Measurements from ENCODE around the gene UBXN11. TPM values are rescaled to one million over a fixed set of nuclear protein-coding genes. Genes with fewer than 3 reads are reported as not detected.

Gene UBXN11
- total RNA-seq, 2 donors from 2014 or later = 8.7 to 25.7 TPM

DNA sequence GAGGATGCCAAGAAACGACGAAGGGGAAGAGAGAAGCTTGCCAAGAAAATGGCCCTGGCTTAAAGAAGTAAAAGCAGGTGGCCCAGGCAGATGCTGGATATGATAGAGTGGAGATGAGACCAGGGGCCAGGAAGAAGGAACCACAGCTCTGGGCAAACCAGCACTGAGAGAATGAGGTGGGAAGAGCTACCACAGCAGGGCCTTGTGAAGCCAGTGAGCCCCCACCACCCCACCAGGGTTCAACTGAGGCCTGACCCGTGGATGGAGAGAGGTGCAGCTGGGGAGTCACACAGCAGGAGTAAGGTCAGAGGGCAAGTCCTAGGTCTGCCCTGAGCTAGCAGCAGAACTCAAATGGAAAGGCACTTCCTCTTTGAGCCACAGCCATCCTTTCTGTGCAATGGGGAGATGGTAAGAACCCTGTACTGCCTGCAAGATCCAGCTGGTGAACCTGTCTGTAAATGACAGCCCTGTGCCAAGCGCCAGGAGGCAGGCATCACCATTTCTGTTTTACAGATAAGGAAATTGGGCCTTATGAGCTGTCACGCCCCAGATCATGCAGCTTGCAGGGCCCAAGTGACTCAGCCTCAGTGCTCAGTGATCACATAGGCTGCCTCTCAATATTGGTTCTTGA lies 18.0 kb downstream of the UBXN11 start:
- H3K36me3 ChIP-seq = no peaks in the 10 kb centered on the region
- H3K4me1 ChIP-seq = peaks cover 11% of the 10 kb centered on the region
- intact Hi-C loops (cut with DNase I) = no loop called here
- no peaks in the 10 kb centered on the region for H3K27me3 ChIP-seq
- DNase-seq = peak; percentile 51
- no peaks in the 10 kb centered on the region for H3K9me3 ChIP-seq
- peak overlapping the region; percentile 67 for H3K27ac ChIP-seq
- H3K9ac ChIP-seq (ENCODE audit: low read depth in 2 of 2, low read length in 2 of 2) = peak overlapping the region in 1 of 2 donors; percentile 46
- TF ChIP-seq, protein P1, sequence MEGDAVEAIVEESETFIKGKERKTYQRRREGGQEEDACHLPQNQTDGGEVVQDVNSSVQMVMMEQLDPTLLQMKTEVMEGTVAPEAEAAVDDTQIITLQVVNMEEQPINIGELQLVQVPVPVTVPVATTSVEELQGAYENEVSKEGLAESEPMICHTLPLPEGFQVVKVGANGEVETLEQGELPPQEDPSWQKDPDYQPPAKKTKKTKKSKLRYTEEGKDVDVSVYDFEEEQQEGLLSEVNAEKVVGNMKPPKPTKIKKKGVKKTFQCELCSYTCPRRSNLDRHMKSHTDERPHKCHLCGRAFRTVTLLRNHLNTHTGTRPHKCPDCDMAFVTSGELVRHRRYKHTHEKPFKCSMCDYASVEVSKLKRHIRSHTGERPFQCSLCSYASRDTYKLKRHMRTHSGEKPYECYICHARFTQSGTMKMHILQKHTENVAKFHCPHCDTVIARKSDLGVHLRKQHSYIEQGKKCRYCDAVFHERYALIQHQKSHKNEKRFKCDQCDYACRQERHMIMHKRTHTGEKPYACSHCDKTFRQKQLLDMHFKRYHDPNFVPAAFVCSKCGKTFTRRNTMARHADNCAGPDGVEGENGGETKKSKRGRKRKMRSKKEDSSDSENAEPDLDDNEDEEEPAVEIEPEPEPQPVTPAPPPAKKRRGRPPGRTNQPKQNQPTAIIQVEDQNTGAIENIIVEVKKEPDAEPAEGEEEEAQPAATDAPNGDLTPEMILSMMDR (IDR thresholded peaks at IDR 0.05) = no peak
- H3K4me3 ChIP-seq = no peak overlapping the region

DNA sequence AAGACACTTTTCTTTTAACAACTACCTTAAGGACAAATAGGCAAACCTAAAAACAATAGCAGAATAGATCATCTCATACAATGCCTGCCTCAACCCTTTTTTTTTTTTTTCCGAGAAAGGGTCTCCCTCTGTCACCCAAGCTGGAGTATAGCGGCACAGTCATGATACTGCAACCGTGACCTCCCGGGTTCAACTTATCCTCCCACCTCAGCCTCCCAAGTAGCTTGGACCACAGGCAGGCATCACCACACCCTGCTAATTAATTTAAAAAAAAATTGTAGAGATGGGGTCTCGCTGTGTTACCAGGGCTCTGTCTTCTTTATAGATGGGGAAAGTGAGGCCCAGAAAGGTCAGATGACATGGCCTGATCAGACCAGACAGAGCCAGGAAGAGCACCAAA lies 18.6 kb downstream of the UBXN11 start:
- intact Hi-C loops (cut with DNase I) = no loop called here
- no peaks in the 10 kb centered on the region for H3K27me3 ChIP-seq
- TF ChIP-seq, protein P1 (IDR thresholded peaks at IDR 0.05) = no peak
- no peaks in the 10 kb centered on the region for H3K9me3 ChIP-seq
- no peak overlapping the region for H3K9ac ChIP-seq (ENCODE audit: low read depth in 2 of 2, low read length in 2 of 2)
- H3K27ac ChIP-seq = peak overlapping the region; percentile 67
- H3K36me3 ChIP-seq = no peaks in the 10 kb centered on the region
- peaks cover 11% of the 10 kb centered on the region for H3K4me1 ChIP-seq
- no peak overlapping the region for H3K4me3 ChIP-seq
- DNase-seq = no peak

DNA sequence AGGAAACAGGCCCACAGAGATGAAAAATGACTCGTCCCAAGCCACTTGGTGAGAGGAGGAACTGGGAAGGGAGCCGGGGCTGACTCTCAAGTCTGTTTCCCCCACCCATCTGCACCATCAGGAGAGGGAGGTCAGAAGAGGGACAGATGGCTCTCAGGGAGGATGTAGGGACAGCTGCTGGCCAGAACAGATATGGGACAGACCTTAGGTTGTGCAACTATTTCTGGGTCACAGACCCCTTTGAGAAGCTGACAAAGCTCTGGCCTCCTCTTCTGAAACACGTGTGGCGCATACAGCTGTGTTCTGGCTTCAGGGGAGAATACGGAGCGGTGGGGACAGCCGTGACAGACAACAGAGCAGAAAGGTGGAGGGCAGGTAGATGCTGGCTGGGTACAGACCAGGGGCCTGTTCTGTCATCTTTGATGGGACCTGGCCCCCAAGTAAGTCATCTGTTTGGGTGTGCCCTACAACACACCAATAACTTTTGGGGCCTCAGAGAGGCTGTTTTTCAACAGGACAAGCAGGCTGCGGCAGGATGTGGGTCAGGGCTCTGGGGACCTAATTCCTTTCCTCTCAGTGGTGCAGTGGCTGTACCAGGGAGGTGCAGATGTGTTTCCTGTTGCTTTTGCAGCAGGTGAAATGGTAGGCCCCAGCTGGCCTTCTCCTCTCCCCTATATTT lies 19.3 kb downstream of the UBXN11 start:
- H3K9me3 ChIP-seq = no peaks in the 10 kb centered on the region
- intact Hi-C loops (cut with DNase I) = no loop called here
- no peaks in the 10 kb centered on the region for H3K36me3 ChIP-seq
- H3K4me3 ChIP-seq = no peak overlapping the region
- peaks cover 11% of the 10 kb centered on the region for H3K4me1 ChIP-seq
- no peaks in the 10 kb centered on the region for H3K27me3 ChIP-seq
- H3K9ac ChIP-seq (ENCODE audit: low read depth in 2 of 2, low read length in 2 of 2) = no peak overlapping the region
- peak overlapping the region; percentile 67 for H3K27ac ChIP-seq
- DNase-seq = peak; percentile 53
- TF ChIP-seq, protein P1 (IDR thresholded peaks at IDR 0.05) = no peak

DNA sequence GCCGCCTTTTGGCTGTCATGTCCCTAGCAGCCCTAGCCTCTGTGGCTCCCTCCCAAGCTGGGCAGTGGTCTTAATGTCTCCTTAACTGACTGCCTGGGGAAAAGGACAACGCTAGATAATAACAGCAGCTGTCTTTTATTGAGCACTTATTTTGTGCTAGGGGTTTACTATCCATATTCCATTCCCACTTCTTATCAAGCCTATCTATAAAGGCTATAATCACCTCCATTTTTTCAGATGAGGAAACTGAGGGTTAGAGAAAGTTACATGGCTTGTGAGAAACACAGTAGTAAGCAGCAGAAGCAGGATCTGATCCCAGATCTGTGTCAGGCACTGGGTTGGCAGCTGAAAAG lies 20.4 kb downstream of the UBXN11 start:
- H3K36me3 ChIP-seq = peaks cover 7% of the 10 kb centered on the region
- no peaks in the 10 kb centered on the region for H3K9me3 ChIP-seq
- DNase-seq = no peak
- TF ChIP-seq, protein P1 (IDR thresholded peaks at IDR 0.05) = no peak
- H3K4me3 ChIP-seq = no peak overlapping the region
- no peaks in the 10 kb centered on the region for H3K27me3 ChIP-seq
- no peak overlapping the region for H3K9ac ChIP-seq (ENCODE audit: low read depth in 2 of 2, low read length in 2 of 2)
- H3K27ac ChIP-seq = peak overlapping the region; percentile 67
- intact Hi-C loops (cut with DNase I) = no loop called here
- peaks cover 22% of the 10 kb centered on the region for H3K4me1 ChIP-seq

DNA sequence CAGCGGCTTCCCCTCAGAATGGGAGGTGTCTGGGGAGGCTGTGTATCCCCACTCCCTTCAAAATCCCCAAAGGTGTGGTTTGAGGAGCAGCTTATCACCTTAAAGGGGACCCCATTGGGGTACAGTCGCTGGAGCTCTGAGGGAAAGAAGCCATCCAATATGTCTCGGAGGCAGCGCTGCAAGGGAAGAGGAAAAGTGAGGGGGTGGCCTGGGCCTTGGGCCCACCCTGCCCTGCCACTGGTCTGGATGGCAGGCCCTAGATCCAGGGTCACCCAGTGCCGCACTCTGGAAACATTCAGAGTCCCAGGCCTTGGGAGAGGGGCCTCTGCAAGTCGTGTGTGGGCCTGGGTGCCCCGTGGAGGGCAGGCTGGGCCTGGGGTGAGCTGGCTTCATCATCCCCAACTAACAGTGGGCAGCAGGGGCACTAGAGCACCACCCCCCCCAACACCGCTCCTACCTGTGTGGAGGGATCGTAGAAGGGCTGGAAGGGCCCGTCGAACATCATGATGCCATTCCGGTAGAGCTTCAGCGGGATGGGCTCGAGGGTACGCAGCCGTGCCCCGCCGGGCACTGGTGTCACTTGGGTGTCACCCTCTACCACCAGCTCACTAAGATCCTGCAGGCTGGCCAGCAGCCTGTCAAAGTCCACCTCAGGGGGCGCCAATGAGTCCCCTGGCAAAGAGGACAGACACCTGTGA lies 20.9 kb downstream of the UBXN11 start:
- TF ChIP-seq, protein P1 (IDR thresholded peaks at IDR 0.05) = peak; percentile 32
- no peaks in the 10 kb centered on the region for H3K9me3 ChIP-seq
- H3K36me3 ChIP-seq = peaks cover 7% of the 10 kb centered on the region
- H3K27me3 ChIP-seq = no peaks in the 10 kb centered on the region
- intact Hi-C loops (cut with DNase I) = loop anchor here (2.0 kb wide), 1 partner anchor 79 kb away; no protein-coding TSS in a partner anchor
- DNase-seq = peak; percentile 65
- H3K27ac ChIP-seq = peak overlapping the region; percentile 34
- peaks cover 22% of the 10 kb centered on the region for H3K4me1 ChIP-seq
- no peak overlapping the region for H3K9ac ChIP-seq (ENCODE audit: low read depth in 2 of 2, low read length in 2 of 2)
- H3K4me3 ChIP-seq = no peak overlapping the region
